ENCODE data around the gene PTPRH.

PTPRH gene

GRCh38 chr19:55134736-55135135 is 74.6 kb downstream of the PTPRH start:
- in situ Hi-C loops (cut with HindIII; ENCODE audit: low sequenced_read_pairs) = no loop called here

GRCh38 chr19:55133639-55134444 is 75.5 kb downstream of the PTPRH start:
- in situ Hi-C loops (cut with HindIII; ENCODE audit: low sequenced_read_pairs) = no loop called here

GRCh38 chr19:55132453-55133129 is 76.7 kb downstream of the PTPRH start:
- in situ Hi-C loops (cut with HindIII; ENCODE audit: low sequenced_read_pairs) = no loop called here

- in situ Hi-C loops (cut with HindIII; ENCODE audit: low sequenced_read_pairs) = no loop called here
Observed at GRCh38 chr19:55131421-55131820, 77.9 kb downstream of the PTPRH start.
